ENCODE data around the gene GNG7.
"Not testable (repeated sequence)": the region's sequence is repeated elsewhere in the genome, so short reads cannot be mapped to it uniquely, and the experiment has no call there.

GNG7 gene

DNA sequence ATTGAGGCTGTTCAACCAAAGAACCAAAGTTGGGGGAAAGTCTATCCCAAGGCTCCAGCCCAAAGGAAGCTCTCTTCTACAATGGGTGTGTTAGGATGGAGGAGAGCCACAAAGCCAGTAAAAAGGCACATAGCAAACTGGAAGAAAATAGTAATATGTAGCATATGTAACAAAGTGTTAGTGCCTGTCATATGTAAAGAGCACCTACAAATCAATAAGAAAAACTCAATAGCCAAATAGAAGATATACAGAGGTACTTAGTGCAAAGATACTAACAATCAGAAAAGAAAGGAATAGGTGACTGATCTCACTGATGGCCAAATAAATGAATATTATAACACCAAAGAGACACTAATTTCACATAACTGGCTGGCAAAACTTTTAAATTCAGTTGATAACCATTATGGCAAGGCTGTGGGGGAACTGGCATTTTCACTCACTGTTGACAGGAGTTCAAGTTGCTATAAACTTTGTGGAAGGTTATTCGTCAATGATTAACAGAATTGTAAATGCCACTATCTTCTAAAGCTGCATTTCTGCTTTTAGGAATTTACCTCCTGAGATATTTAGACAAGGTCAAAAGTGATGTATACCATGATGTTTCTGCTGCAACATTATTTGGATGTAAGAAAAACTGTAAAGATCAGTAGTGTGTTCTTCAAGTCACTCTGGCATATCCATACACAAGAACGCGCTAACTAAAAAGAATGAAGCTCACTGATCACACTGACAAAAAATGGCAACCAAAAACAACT, 110.8 kb downstream of the GNG7 start:
- no peak for DNase-seq

DNA sequence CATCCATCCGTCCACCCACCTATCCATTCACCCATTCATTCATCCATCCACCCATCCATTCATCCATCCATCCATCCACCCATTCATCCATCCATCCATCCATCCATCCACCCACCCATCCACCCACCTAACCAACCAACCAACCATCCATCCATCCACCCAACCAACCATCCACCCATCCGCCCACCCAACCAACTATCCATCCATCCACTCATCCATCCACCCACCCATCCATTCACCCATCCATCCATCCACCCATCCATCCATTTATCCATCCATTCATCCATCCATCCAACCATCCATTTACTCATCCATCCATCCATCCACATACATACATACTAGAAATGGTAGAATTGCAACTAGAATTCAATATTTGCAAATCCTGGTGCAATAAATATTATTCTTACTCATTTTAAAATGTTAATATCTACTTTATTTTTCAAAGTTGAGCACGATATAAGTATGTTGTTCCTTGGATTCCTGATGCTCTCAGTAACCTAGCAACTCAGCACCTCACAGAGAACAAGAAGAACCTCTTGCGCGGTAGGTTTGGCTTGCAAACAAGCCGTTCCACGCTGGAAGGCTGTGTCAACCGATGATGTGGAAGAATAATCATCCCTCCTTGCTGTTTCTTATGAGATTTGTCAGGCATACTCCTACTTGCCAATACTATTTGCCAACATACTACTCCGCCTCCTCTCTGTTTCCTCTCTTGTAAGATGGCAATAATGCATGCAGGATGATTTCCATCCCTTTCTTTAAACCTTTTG, 111.7 kb downstream of the GNG7 start:
- DNase-seq = no peak

DNA sequence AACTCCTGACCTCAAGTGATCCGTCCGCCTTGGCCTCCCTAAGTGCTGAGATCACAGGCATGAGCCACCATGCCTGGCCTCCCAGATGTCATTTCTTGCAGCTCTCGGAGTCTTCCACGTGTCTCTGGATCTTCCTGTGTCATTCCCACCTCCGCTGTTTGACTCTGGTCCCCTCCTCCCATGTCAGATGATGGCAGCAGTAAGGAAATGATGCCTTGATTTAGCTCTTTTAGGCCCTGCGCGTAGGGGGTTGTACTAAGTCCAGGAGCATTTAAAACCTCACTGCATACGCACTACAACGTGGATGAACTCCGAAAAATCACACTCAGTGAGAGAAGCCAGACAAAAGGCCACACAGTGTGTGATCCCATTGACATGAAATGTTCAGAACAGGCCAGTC, 113.1 kb downstream of the GNG7 start:
- DNase-seq = no peak

DNA sequence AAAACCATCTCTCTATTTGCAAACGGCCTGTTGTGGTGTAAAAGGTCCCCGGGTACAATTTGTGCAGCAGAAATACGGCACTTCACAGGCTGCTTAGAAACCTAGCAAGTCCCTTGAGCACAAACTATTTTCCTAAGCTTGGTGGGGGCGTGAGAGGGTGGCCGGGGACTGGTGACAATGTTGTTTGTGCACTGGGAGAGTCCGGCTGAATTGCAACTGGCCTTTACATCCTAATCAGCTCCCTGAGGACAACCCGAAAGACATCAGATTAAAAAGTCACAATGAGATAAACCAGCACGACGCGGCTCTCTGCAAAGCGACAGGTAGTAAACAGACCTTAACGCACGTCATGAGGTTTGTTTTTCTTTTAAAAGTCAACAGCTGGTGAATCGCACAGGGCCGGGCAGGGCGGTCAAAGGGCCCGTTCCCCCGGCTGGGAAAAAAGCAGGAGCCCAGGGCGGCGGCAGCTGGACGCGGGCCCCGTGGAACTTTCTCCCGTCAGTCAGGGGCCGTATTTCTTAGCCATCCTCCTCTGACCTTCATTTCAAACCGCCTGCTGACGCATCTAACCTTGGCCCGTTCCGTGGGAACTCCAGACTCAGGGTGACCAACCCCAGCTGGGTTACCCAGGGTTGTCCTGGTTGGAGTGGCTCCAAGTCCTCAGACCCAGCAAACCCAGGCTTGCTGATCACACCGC, 114.3 kb downstream of the GNG7 start:
- no peak for DNase-seq

DNA sequence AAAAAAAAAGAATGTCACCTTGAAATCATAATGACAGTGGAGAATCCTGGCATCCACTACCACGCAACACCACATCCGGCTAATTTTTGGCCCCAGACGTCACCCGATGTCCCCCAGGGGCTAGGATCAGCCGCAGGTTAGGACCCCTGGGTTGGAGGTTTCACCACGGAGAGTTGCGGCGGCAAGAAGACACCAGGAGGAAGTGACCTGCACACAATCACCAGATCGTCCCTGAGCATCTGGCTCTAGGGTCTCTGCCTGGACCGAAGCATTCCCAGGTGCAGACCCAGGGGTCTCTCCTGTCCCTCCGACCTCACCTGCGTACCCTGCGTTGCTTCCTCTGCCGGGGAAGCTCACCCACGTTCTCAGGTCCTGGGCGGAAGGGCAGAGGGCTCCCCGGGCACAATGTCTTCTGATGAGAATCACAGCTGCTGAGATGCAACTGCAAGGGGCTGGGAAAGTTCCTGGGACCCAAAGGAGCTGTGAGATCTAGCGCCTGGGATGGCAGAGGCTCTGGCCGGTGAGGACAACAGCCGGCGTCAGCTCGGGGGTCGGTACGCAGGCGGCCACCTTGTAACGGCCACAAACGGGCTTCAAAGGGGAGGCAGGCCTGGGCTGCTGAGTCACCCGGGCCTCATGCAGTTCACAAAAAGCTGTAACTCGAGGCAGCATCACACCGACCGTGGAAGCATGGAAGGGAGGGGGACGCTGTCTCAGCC, 115.3 kb downstream of the GNG7 start:
- DNase-seq = no peak

DNA sequence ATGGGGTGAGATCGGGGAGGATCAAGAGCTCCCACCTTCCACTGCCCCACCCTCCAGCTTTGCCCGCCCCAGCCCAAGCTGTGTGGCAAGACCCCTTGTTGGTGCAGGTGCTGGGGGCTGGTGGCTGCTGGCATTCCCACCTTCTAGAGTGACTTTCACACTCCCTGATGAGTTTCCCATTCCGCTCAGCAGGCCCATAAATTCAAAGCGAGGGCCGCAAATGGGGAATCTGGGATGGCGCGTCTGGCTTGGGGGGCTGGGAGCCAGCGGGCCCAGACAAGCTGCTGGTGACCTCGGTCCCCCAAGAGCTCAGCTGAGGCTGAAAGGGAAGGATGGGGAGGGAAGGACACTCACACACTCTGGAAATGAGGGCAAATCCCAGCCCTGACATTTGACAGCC, 116.3 kb downstream of the GNG7 start:
- no peak for DNase-seq

DNA sequence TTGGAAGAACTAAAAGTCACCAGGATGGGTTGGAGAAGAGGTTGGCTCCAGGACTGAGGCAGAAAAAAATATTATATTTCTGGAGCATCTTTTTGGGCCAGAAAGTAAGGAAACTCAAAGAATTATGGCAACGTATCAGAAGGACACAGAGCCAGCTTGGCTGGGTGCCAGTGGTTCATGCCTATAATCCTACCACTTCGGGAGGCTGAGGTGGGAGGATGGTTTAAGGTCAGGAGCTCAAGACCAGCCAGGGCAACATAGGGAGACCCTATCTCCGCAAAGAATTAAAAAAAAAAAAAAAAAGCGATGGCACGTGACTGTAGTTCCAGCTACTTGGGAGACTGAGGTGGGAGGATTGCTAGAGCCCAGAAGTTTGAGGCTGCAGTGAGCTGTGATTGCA, 118.5 kb downstream of the GNG7 start:
- DNase-seq = no peak

DNA sequence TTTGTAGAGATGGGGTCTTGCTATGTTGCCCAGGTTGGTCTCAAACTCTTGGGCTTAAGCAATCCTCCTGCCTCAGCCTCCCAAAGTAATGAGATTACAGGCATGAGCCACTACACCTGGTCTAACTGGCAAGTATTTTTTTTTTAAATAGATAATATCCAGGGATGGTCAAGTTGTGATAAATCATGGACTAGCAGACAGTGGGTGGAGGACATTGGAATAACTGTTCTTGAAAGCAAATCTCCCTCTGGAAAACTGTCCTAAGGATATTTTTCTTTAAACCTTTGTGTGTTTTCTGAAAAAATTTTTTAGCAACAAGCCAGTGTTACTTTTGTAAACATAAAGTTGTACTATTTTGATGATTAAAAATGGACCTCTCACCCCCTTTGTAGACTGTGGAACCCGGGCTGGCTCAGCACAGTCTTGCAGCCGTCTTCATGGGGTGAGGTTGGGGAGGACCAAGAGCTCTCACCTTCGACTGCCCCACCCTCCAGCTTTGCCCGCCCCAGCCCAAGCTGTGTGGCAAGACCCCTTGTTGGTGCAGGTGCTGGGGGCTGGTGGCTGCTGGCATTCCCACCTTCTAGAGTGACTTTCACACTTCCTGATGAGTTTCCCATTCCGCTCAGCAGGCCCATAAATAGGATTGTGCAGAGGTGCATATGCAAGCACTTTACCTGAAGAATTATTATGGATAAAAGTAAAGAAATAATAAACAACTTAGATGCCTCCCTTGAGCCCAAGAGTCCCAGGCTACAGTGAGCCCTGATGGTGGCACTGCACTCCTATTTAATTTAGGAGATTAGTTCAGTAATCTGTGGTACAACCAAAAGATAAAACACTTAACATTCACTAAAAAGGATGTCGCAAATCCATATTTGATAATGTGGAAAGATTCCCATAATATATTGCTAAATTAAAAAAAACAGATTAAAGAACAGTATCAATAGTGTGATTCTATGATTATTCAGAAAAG, 119.2 kb downstream of the GNG7 start:
- DNase-seq = no peak

DNA sequence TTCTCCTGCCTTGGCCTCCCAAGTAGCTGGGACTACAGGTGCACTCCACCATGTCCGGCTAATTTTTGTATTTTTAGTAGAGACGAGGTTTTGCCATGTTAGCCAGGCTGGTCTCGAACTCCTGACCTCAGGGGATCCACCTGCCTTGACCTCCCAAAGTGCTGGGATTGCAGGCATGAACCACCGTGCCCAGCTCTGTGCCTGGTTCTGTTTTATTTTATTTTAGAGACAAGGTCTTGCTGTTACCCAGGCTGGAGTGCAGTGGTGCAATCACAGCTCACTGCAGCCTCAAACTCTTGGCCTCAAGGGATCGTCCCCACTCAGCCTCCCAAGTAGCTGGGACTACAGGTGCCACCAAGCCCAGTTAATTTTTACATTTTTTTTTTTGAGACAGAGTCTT, 122.1 kb downstream of the GNG7 start:
- not testable (repeated sequence) for DNase-seq

DNA sequence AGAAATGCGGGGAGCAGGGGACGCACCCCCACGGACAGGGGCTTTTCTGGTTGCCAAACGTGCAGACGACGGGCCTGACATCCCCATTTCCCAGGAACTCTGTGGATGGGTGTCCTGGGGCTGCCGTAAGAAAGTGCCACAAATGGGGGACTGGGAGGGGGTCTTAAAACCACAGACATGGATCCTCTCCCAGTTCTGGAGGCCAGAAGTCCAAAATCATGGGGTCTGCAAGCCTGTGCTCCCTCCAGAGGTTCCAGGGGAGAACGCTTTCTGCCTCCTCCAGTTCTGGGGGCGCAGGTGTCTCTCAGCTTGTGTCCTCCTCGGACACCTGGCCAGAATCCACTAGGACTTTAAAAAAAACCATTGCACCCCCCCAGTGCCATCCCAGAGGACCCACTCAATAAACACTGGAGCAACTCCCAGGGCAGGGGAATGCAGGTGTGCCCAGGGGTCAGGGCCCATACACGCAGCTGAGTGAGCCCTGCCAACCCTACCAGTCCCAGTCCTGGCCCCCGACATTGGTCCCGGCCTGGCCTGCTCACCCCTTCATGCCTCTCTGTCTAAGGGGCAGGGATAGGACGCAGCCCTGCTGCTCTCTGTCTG, 122.7 kb downstream of the GNG7 start:
- no peak for DNase-seq

DNA sequence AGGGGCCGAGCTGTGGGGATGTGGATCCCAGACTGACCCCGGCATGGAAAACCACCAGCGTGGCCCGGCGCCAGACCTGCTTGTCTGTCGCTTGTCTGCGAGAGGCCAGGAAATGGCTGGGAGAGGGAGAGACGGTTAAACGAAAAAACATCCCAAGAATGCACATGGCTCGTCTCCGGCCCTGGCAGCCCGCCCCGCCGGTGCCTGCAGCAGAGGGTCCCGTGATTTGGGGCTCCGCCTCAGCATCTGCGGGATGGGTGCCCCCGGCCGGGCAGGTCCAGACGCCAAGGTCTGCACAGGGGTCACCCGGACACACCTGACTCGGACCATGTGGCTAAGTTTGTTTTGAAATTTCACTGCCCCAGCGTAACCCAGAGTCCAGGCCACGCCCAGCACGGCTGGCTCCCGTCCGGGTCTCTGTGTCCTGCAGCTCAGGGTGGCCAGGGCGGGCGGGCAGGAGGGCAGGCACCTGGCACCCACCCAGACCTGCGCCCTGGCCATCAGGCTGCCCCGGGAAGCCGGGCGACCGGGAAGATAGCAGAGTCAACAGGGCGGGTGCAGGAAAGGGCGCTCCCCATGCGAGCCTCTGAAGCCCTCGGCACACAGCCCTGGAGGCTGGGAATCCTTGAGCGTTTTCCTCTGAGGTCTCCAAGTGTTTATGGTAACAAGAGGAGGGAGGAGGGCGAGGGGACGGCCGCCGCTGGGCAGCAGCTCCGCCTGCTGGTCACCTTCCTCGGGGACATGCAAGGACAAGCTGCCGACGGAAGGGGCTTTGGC, 123.4 kb downstream of the GNG7 start:
- DNase-seq = peak; percentile 72

DNA sequence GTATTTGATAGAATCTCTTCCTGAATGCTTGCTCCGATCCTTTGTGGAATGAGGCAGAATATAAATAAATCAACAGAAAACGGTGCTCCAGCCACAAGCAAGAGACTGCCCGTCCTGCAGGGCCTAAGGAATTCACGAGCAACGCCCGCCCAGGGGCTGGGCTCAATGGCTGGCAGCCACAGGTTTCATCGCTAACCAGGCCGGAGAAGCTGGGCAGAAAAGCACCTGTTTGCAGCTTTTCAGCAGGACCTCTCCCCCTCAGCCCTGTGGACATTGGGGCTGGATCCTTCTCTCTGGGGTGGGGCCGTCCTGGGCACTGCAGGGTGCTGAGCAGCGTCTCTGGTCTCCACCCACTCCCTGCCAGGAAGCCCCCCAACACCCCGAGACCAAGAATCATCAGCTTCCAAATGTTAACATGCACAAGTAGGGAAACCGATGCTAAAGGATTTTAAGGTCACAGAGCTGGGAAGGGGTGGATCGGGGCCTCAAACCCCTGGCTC, 124.1 kb downstream of the GNG7 start:
- DNase-seq = no peak

DNA sequence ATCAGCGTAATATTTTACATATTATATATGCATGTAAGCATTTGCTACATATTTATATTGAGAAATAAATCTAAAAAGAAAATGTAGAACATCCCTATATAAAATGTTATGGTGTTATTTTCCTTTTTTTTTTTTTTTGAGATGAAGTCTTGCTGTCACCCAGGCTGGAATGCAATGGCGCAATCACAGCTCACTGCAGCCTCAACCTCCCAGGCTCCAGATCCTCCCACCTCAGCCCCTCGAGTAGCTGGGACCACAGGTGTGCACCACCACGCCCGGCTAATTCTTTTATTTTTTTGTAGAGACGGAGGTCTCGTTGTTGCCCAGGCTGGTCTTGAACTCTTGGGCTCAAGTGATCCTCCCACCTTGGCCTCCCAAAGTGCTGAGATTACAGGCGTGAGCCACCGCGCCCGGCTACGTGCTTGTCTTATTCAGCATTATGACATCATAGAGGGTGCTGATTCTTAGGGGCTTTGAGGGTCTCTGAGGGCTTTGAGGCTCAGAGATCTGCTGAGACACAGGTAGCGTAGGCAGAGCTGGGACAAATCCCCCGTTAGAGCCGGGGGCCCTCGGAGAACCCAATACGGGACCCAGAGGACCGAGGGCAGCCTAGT, 124.7 kb downstream of the GNG7 start:
- DNase-seq = no peak

DNA sequence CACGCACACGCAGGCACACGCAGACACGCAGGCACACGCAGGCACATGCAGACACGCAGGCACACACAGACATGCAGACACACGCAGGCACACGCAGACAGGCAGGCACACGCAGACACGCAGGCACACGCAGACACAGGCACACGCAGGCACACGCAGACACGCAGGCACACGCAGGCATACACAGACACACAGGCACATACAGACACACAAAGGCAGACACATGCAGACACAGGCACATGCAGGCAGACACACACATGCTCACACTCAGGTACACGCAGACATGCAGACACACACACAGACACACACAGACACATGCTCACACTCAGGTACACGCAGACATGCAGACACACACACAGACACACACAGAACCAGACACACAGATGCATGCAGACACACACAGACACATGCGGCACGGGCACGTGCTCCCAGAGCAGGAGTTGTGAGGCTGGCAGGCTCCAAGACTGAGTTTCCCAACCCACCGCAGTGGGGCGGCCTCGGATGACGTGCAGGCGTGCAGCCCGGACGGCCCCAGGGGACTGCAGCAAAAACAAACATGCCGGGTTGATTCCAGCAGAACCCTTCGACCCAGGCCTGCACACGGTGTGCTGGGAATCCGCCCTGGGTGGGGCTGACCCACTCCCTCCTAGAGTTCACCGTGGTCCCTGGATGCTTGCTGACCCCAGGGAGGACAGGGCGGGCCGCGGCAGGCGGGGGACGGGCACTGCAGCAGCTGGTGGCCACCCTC, 126.6 kb downstream of the GNG7 start:
- DNase-seq = no peak

DNA sequence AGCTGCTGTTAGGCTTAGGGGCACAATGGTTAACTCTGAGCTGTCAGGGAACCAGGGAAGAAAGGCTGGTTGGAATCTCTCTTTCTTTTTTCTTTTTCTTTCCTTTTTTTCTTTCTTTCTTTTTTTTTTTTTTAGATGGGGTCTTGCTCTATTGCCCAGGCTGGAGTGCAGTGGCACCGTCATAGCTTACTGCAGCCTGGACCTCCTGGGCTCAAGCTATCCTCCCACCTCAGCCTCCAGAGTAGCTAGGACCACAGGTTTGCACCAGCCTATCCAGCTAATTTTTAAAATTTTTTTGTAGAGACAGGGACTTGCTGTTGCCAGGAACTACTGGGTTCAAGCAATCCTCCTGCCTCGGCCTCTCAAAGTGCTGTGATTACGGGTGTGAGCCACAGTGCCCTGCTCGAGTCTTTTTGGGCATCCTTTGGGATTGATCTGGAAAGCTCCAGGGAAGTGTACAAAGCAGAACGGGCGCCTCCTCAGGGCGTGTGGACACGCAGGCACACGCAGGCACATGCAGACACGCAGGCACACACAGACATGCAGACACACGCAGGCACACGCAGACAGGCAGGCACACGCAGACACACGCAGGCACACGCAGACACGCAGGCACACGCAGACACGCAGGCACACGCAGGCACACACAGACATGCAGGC, 127.4 kb downstream of the GNG7 start:
- DNase-seq = no peak

DNA sequence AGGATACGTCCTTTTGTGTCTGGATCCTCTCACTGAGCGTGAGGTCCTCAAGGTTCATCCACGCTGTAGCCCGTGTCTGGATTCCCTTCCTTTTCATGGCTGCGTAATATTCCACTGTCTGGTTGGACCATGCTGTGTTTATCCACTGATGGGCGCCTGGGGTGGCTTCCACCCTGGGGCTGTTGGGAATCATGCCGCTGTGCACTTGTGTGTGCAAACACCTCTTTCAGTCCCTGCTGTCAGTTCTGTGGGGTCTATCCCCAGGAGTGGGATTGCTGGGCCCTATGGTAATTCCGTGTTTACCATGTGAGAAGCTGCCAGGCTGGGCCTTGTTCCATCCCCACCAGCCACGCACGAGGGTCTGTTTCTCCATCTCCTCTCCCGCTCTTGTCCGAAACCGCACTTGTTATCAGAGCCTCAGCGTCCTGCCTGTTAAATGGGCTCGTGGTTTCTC, 128.0 kb downstream of the GNG7 start:
- no peak for DNase-seq

DNA sequence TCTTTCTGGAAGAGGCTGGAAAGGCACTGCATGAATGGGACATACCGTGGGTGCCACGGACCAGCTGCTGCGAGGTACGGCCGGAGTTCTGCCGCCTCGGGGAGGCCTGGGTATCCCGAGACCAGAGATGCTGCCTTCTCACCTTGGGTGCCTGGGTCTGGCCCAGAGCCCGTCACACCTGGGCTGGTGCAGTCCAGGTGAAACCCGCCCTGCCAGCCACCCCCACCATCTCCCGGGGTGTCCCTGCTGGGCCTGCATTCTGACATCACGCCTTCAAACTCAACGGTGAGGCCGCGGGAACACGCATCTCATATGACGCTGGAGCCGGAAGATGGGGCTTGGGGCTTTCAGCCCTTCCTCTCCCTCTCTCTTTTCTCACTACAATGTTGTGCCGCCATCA, 128.6 kb downstream of the GNG7 start:
- DNase-seq = no peak

DNA sequence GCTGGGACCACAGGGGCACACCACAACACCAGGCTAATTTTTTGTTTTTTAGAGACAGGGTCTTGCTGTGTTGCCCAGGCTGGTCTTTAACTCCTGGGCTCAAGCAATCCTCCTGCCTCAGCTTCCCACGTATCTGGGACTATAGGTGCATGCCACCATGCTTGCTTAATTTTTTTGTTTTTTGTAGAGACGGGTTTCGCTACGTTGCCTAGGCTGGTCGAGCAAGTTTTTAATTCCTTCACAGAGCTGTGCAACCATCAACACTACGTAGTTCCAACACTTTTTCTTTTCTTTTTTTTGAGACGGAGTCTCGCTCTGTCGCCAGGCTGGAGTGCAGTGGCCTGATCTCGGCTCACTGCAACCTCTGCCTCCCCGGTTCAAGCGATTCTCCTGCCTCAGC, 130.3 kb downstream of the GNG7 start:
- DNase-seq = not testable (repeated sequence)

All from CD4-positive, alpha-beta T cell treated with Interleukin-15 for 1 hour (primary cell).